ENCODE measurements around the gene MED9.
"Not testable (repeated sequence)": the region's sequence is repeated elsewhere in the genome, so short reads cannot be mapped to it uniquely, and the experiment has no call there.

Gene MED9

DNA sequence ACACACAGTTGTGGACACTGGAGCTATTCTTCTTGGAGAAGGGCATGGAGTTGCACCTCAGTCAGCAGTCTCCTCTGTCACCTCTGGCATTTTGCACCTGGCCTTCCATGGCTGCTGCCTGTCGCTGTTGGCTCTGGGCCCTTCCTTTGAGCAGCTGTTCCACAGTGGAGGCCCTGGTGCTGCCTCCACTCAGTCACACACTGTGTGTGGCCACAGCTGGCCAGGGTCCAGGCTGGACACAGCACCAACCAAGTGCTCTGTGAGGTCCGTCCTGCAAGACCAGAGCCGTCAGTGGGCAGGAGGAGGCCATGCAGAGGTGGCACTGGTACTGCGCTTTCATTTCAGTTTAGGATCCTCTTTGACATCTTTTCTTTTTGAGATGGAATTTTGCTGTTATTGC, 21.6 kb upstream of the MED9 start:
- no peak for DNase-seq

DNA sequence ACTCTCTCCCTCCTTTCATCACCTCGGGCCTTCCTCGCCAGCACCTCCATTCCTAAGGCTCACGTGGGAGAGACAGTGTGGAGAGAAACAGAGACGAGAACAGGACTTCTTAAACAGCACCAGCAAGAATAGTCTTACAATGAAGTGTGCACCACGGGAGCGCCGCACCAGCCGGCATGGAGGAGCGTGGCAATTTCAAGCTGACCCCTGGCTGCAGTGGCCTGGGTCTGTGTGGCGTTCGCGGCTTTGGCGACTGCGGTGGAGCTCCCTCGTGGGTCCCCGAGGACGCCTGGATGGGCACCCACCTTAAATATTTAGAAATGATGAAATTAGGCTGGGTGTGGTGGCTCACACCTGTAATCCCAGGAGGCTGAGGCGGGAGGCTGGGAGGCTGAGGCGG, 20.5 kb upstream of the MED9 start:
- no peak for DNase-seq

DNA sequence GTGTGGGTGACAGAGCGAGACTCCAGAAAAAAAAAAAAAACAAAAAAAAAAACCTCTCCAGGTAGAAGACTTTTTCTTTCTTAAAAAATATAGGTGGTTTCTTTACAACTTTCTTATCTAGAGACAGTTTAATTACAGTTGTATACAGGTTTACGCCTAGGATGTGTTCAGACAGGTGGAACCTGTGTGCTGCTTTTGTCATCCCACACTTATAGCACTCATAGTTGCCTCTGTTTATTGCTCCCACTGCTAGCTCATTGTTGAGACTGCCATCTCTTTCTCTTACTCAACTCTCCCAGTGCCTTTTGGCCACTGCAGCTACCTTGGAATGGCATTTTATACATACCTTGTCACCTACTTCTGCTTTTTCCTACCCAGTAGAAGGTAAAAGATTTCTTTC, 19.1 kb upstream of the MED9 start:
- DNase-seq, result no peak

DNA sequence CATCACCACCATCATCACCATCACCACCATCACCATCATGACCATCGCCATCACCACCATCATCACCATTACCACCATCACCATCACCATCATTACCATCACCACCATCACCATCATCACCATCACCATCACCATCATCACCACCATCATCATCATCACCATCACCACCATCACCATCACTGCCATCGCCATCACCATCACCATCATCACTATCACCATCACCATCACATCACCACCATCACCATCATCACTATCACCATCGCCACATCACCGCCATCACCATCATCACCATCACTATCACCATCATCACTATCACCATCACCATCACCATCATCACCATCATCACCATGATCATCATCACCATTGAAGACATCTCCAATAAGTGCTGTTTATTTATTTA, 16.8 kb upstream of the MED9 start:
- no peak for DNase-seq

DNA sequence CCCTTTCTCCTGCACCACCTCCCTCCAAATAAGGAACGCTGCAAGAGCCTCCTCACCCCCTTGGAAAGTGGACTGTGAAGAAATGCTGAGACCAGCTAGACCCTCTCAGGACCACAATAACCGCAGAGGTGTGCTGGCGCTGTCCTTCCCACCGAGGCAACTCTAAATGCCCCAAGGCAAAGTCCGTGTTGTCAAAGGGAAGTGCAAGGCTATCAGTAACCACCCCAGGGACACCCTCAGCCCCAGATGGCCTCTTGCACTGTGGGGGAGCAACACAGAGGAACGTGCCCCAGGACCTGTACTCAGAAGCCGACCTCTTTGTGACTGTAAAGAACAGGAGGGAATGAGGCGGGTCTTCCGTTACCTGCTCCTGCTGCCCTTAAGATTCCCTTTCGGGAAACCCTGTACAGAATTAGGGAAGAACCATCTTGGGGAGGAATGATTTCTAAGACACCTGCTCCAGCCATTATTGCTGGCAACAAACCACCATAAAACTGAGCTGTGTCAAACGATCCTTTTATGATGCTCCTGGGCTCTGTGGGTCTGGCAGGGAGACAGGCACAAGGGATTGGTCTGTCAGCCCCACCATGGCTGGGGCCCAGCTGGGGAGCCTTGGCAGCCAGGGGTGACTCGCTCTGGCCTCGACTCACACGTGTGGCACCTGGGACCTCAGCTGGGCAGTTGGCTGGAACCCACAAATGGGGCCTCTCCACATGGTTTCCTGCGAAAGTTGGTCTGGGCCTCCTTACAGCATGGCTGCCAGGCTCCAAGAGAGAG, 14.6 kb upstream of the MED9 start:
- no peak for DNase-seq

DNA sequence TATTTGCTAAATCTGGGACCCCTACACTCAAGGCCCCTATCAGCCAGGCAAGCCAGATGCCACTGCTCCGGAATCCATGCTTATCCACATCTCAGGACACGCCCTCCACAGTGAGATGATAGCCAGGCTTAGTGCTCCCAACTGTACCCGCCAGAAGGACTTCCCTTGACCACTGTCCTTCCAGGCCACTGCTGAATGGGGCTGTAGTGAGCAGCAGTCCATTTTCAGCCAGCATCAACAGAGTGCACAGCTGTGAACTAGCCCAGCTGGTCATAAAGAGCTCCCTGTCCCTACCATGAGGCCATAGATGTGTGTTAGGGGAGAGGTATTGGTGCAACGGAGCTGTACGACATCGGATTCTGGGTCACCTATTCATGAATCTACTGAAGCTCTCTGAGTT, 13.0 kb upstream of the MED9 start:
- DNase-seq, result peak in 4 of 14 donors; percentile 8 to 36 (median 28)

DNA sequence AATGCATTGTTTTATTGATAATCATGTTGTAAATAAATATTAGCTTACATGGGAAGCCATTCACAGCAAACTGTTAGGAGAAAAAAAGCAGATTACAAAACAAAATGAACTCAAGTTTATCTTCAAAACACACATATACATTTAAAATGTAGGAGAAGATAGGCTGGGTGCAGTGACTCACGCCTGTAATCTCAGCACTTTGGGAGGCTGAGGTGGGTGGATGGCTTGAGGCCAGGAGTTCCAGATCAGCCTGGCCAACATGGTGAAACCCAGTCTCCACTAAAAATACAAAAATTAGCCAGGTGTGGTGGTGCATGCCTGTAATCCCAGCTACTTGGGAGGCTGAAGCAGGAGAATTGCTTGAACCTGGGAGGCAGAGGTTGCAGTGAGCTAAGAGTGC, 10.9 kb upstream of the MED9 start:
- not testable (repeated sequence) for DNase-seq

DNA sequence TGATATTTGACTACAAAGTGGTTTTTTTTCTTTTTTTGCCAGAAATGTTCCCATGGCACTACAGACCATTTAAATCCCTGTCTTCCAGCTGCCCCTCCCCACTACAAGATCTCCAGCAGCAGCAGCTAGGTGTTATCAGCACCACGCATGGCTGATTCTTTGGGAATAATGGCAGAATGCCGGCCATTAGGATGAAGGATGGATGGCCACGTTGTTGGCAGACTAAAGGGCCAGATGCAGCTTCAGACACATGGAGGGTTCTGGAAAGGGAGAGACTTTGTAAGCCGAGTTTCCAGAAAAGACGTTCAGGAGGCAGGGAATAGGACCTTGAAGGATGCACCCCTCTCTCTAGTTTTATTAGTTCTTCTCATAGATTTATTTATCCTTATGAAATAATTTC, 10.3 kb upstream of the MED9 start:
- DNase-seq, result peak in 1 of 14 donors; percentile 68

DNA sequence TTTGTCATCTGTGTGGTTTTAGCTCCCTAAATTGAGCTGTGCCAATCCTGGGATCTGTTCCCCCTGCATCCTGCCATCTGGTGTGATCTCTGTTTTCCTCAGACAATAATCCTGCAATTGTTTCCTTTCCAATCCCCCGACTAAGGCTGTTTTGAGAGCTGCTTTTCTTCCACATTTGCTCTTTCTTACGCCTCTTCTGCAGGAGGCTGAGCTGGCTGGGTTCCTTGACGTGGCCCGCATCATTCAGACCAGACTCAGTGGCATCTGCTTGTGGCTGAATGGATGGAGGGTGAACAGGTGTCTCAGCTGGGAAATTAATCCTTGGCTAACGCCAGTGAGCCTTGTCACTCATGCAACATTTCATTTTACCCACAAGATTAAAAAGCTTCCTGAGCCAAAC, 9.8 kb upstream of the MED9 start:
- peak in 2 of 14 donors; percentile 13 to 81 for DNase-seq

DNA sequence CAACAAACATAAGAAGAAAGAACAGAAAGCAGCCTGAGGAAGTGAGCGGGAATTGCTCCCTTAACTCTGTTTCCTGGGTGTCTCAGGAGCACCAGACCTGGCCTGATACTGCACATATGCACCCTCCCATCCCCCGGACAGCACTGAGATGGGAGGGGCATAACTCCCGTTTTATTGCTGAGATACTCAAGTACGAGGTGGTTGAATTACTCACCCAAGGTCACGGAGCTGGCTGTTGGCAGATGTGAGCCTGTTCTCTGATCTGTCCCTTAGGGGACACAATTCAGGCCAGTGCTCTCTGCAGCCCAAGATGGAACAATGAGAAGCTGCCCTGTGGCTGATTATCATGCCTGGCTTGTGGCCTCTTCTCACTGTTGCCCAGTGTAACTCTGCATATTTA, 9.1 kb upstream of the MED9 start:
- peak in 1 of 14 donors; percentile 30 for DNase-seq

DNA sequence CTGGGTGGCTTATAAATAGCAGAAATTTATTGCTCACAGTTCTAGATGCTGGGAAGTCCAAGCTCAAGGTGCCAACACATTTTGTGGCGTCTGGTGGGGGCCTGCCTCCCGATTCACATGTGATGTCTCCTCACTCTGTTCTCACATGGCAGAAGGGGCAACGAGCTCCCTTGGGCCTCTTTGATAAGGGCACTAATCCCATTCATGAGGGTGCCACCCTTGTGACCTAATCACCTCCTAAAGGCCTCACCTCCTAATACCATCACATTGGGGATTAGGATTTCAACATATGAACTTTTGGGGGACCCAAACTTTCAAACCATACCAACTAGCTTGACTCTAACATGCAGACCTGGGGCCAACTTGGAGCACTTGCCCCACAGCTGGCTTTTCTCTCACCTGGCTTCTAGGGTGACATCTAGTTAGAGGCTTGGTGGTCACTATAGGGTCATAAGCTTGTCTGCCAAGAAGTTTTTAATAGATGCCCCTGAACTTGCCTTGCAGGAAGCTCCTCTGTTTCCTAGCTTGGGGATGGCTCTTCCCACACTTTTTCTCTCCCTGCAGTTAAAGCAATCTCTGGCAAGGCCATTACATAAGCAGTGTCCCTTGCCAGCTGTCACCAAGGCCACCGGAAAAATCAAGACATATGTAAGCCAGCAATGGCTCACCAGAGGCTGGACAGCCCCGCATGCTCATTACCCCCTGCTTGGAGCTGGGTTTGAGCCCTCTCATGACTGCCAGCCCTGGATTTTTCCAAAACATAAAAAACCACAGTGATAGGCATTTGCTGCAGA, 8.4 kb upstream of the MED9 start:
- DNase-seq, result peak in 5 of 14 donors; percentile 29 to 86 (median 32)

DNA sequence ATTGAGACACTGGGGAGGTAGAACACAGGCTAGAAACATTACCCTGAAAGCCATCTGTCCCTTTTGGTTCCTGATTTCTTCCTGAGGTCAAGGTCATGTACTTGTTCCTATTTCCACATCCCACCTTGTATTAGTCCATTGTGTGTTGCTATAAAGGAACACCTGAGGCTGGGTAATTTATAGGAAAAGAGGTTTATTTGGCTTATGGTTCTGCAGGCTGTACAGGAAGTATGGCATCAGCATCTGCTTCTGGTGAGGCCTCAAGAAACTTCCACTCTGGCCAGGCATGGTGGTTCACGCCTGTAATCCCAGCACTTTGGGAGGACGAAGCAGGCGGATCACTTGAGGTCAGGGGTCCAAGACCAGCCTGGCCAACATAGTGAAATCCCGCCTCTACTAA, 7.4 kb upstream of the MED9 start:
- no peak for DNase-seq

DNA sequence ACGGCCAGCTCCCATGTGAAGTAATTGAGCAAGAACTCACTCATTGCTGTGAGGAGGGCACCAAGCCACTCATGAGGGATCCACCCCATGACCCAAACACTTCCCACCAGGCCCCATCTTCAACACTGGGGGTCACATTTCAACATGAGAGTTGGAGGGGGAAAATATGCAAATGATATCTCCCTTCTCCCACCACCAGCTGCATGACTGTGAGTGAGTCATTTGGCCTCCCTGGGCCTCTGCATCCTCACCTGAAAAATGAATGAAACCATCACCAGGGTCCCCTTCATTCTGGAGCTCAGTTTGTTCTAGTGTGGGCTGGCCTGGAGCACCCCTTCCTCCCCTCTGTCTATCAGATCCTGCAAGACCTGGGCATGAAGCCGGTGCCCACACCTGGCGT, 6.8 kb upstream of the MED9 start:
- DNase-seq, result no peak

DNA sequence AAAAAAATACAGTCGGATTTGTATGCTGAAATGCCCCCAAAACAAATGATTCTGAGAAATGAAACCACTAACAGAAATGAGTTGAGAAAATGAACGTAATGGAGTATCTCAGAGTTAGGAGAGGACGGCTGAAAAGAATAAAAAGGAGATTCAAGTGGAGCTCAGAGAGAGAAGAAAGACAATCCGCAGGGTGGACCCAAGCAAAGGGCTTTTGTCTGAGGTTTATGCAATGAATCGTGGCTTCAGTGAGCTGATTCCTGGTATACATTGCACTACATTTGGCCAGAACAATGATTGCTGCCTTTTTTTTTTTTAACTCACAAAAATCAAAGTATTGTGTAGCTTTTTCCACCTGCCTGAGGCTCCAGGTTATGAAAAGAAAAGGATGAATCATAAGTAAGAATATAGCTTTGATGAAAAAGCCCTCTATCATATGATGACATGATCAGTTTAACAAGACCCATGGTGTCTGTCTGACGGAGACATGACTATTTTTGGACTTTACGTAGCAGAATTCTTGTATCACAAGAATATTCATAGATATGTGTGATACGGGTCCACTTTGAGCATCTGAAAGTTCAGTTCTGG, 4.4 kb upstream of the MED9 start:
- no peak for DNase-seq

DNA sequence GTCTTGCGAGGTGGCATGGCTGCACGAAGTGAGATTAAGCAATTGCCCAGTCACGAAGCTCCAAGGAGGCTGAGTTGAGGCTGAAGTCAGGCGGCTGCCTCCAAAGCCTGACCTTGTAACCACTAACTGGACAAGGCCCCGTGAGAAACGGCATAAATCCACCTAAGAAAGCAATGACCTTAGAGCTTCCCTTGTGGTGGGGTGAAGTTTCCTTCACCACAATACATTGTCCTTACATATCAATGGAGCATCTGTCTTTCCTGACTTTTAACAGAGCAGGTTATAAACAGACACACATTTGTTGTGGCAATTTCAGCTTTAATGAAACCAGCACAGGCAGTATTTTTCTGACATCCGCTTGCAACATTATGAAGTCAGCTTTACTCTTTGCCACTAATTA, 2.5 kb upstream of the MED9 start:
- no peak for DNase-seq

DNA sequence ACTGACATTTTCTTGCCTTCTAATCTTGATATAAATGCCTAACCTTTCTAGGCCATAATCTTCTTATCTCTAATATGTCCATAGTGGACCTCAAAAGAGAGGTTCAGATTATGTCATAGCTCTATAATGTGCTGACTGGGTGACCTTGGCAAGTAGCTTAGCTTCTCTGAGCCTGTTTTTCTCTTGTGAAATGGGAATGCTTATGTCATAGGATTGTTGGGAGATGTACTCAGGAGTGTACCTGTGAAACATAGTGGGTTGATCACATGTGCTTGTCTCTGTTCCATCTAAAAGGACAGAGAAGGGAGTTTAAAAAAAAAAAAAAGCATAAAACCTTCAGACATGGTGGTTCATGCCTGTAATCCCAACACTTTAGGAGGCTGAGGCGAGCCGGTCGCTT, 2.4 kb downstream of the MED9 start:
- DNase-seq, result no peak

DNA sequence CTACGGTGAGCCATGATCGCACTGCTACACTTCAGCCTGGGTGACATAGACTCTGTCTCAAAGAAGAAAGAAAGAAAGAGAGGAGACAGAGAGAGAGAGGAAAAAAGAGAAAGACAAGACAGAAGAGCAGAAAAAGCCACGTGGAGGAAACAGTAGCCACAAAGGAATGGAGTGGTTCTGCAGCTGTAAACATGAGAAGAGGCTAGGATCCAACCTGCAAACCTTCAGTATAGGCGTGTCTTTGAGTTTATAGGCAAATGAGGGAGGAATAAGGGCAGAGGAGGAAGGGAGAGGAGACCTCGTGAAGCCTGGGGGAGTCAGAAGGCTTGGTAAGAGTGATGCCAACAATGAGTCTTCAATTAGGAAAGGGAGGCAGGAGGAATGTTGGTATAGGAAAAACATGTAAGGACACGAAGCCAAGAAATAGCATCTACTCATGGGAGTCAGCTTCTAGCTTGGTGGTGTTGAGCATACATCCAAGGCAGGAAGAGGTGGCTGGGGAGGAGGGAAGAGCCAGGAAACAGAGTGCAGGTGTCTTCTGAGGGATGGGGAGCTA, 3.9 kb downstream of the MED9 start:
- DNase-seq, result no peak

DNA sequence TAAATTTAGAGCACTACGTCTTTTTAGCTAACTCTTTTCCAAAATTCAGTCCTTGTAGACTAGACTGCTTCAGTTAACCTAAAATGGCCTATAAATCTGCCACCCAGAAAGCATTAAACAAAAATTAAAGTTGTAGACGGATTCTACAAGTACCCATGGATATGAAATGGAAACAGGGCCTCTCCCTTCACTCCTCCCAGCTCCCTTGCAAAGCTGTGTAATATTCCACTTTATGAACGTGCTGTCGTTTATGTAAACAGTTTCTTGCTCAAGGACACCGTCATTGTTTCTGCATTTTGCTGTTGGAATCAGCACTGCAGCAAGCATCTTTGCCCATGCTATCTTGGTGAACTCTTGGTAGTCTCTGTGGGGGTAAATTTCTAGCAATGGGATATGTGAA, 5.1 kb downstream of the MED9 start:
- no peak for DNase-seq

DNA sequence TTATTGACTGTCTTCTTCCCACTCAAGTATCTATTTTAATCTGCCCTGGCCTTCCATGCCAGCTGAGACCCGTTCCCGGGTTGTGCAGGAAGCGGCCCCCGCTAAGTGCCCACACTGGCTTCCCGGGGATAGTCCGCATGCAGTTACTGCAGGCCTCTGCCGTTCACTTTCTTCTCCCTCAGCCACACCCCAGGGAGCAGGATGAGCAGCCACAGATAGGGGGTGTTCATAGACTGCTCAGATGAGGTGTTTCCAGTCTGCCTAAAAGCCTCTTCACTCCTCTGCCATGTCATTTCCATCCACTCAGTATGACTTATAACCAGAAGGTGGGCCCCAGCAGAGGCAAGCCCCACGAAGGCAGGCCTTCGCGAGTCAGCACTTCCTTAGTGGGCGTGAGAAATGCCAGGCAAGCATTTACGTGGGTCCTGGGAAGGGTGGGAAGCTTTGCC, 7.7 kb downstream of the MED9 start:
- DNase-seq, result no peak

DNA sequence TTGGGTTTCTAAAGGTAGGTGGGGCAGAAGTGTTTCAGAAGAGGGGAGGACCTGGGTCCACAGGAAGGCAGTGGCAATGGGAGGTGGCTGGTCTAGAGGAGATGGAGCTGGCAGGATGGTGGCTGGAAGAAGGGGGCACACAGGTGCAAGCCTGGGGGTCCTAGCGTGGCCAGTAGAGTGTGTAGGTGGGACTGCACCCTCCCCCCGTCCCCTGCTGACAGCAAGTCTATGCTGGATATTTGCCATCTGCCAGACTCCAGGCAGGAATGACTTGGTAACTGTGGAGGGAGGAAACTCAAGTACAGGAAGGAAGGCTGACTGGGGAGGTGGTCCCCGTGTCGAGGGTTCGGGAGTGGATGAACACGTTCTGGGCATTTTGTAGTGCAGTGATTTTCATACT, 8.6 kb downstream of the MED9 start:
- no peak for DNase-seq

DNA sequence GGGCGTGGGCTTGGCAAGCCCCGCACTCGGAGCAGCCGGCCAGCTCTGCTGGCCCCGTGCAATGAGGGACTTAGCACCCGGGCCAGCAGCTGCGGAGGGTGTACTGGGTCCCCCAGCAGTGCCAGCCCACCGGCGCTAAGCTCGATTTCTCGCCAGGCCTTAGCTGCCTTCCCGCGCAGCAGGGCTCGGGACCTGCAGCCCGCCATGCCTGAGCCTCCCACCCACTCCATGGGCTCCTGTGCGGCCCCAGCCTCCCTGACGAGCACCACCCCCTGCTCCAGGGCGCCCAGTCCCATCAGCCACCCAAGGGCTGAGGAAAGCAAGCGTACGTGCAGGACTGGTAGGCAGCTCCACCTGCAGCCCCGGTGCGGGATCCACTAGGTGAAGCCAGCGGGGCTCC, 9.6 kb downstream of the MED9 start:
- not testable (repeated sequence) for DNase-seq

DNA sequence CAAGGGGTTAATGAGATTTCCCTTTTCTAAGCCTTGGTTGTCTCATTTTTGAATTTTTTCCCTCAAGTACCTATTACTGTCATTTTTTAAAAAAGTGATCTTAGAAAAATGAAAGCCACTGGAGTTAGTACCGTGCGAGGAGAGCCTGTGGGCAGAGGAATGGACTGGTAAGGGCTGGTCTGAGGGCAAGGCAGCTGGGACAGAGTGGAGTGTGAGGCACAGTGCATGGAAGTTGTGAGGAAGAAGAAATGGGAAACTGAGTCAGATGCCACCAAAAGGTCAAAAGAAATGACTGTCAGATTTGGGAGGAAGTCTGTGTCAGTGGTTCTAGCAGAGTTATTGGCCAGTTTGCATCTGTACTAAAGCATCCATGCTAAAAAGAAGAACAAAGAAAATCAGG, 11.2 kb downstream of the MED9 start:
- no peak for DNase-seq

DNA sequence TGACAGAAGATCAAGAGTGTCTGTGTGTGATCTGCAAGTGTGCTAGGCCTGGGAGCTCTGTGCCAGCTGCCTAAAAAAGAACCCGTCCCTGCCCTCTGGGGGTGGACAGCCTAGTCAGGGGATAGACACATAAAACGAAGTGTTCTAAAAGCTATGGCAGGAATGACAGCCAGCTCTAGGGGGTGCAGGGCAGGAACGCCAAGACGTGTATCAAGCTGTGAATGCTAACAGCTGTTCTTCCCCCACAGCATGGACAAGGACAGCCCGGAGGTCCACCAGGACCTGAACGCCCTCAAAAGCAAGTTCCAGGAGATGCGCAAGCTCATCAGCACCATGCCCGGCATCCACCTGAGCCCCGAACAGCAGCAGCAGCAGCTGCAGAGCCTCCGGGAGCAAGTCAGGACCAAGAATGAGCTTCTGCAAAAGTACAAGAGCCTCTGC, 14.3 kb downstream of the MED9 start:
- no peak for DNase-seq
